SU-DHL-6 (cell line): Measurements from ENCODE around the gene COG6.

Experiments used
- H2AFZ ChIP-seq: fragments of 200-600 bp; sonication (generic); 2 replicates; pipeline ENCODE4 v1.6.1; 2014; ENCODE audit warnings: low read depth, mild to moderate bottlenecking, moderate library complexity, mixed read lengths, antibody characterized with exemption, low read length; ENCODE audit not compliant: severe bottlenecking
- H3F3A ChIP-seq: fragments of 200-600 bp; shearing (Covaris generic); 2 replicates; pipeline ENCODE4 v1.6.0; 2016; ENCODE audit warnings: antibody characterized with exemption, mild to moderate bottlenecking; ENCODE audit not compliant: insufficient read depth
- H3K27ac ChIP-seq: fragments of 200-600 bp; sonication (generic); 2 replicates; pipeline ENCODE4 v1.5.1; 2016; ENCODE audit warnings: low read depth, mild to moderate bottlenecking, low read length, moderate library complexity, mixed read lengths
- H3K27me3 ChIP-seq: fragments of 200-600 bp; sonication (generic), shearing (Covaris generic); 2 replicates; pipeline ENCODE4 v1.6.0; 2014; ENCODE audit warnings: mild to moderate bottlenecking, low read length
- H3K36me3 ChIP-seq: fragments of 200-600 bp; sonication (generic); 2 replicates; pipeline ENCODE4 v1.6.1; 2014; ENCODE audit warnings: mild to moderate bottlenecking, low read length, mixed read lengths
- H3K4me2 ChIP-seq: fragments of 300-600, 200-600 bp; shearing (Covaris generic), sonication (generic); 2 replicates; pipeline ENCODE4 v1.6.0; 2014; ENCODE audit warnings: low read length, low read depth, mild to moderate bottlenecking; ENCODE audit not compliant: poor library complexity, severe bottlenecking
- H3K4me3 ChIP-seq: fragments of 200-600 bp; sonication (generic); 2 replicates; pipeline ENCODE4 v1.5.1; 2014; ENCODE audit warnings: antibody characterized with exemption, low read length, mild to moderate bottlenecking, mixed read lengths; ENCODE audit not compliant: insufficient read depth, poor library complexity, severe bottlenecking
- H3K79me2 ChIP-seq: fragments of 200-600 bp; sonication (generic); 2 replicates; pipeline ENCODE4 v1.6.1; 2014; ENCODE audit warnings: mild to moderate bottlenecking, low read length, moderate library complexity; ENCODE audit not compliant: insufficient read depth
- H3K9ac ChIP-seq: fragments of 200-600 bp; sonication (generic); 2 replicates; pipeline ENCODE4 v1.7.0; 2014; ENCODE audit warnings: mild to moderate bottlenecking, low read length
- H3K9me2 ChIP-seq: fragments of 200-600 bp; sonication (generic); replicated peaks from 2 replicates; pipeline ENCODE4 v1.6.1; 2014; ENCODE audit warnings: low read length; ENCODE audit not compliant: insufficient read depth
- H3K9me3 ChIP-seq: fragments of 200-600 bp; sonication (generic); 2 replicates; pipeline ENCODE4 v1.6.1; 2014; ENCODE audit warnings: low read length, mixed read lengths; ENCODE audit not compliant: insufficient read depth
- H4K20me1 ChIP-seq: fragments of 200-600 bp; sonication (generic); 2 replicates; pipeline ENCODE4 v1.6.1; 2014; ENCODE audit warnings: low read depth, mild to moderate bottlenecking, antibody characterized with exemption, low read length, moderate library complexity, mixed read lengths
- CTCF ChIP-seq: fragments of 200-600 bp; sonication (generic); IDR thresholded peaks from one replicate; pipeline ENCODE4 v1.5.1; 2017; ENCODE audit warnings: antibody characterized with exemption, mild to moderate bottlenecking, low read length, moderate library complexity; ENCODE audit not compliant: insufficient read depth, poor library complexity, severe bottlenecking
- EZH2phosphoT487 ChIP-seq: fragments of 200-600 bp; sonication (generic), shearing (Covaris generic); conservative IDR thresholded peaks from 2 replicates; pipeline ENCODE4 v1.6.1; 2018; ENCODE audit warnings: mild to moderate bottlenecking, antibody characterized with exemption, low read length, moderate library complexity, mixed read lengths

COG6 gene

GRCh38 chr13:39740761-39741160 lies 85.3 kb downstream of the COG6 start:
- H3K27ac ChIP-seq: no peak overlapping the region
- no peak overlapping the region for H3K4me2 ChIP-seq
- no peak for TF ChIP-seq CTCF
- H3K79me2 ChIP-seq: no peaks in the 10 kb centered on the region
- H3K27me3 ChIP-seq: no peaks in the 10 kb centered on the region
- peaks cover 6% of the 10 kb centered on the region for H3K36me3 ChIP-seq
- H3K4me3 ChIP-seq: no peak overlapping the region
- no peak overlapping the region for H3K9ac ChIP-seq
- H3F3A ChIP-seq: no peaks in the 10 kb centered on the region
- no peaks in the 10 kb centered on the region for H4K20me1 ChIP-seq
- H3K9me2 ChIP-seq: no peaks in the 10 kb centered on the region
- no peaks in the 10 kb centered on the region for H3K9me3 ChIP-seq
- H2AFZ ChIP-seq: no peak overlapping the region

- Histone ChIP-seq H4K20me1 (no peaks in the 10 kb centered on the region), H3K4me2 (no peak overlapping the region), H3K4me3 (no peak overlapping the region), H3K9me3 (no peaks in the 10 kb centered on the region), H3K27ac (no peak overlapping the region), H3K9ac (no peak overlapping the region), H3K27me3 (no peaks in the 10 kb centered on the region), H3K79me2 (no peaks in the 10 kb centered on the region), H2AFZ (no peak overlapping the region), H3F3A (no peaks in the 10 kb centered on the region), H3K9me2 (no peaks in the 10 kb centered on the region), H3K36me3 (no peaks in the 10 kb centered on the region)
- TF ChIP-seq CTCF: no peak
- no peak for TF ChIP-seq EZH2phosphoT487
Observed at GRCh38 chr13:39748961-39749360, 93.5 kb downstream of the COG6 start.

GRCh38 chr13:39749528-39749927 lies 94.1 kb downstream of the COG6 start:
- no peaks in the 10 kb centered on the region for H4K20me1 ChIP-seq
- no peaks in the 10 kb centered on the region for H3K79me2 ChIP-seq
- no peaks in the 10 kb centered on the region for H3K9me2 ChIP-seq
- TF ChIP-seq EZH2phosphoT487 (no peak), CTCF (no peak)
- H3K9me3 ChIP-seq: no peaks in the 10 kb centered on the region
- H3F3A ChIP-seq: no peaks in the 10 kb centered on the region
- H3K4me3 ChIP-seq: no peak overlapping the region
- H3K4me2 ChIP-seq: no peak overlapping the region
- H3K27ac ChIP-seq: no peak overlapping the region
- no peak overlapping the region for H2AFZ ChIP-seq
- no peaks in the 10 kb centered on the region for H3K36me3 ChIP-seq
- H3K9ac ChIP-seq: no peak overlapping the region
- H3K27me3 ChIP-seq: no peaks in the 10 kb centered on the region

GRCh38 chr13:39751805-39752204 lies 96.3 kb downstream of the COG6 start:
- no peak for TF ChIP-seq CTCF
- no peak for TF ChIP-seq EZH2phosphoT487
- Histone ChIP-seq H3K27me3 (no peaks in the 10 kb centered on the region), H3F3A (no peaks in the 10 kb centered on the region), H3K36me3 (no peaks in the 10 kb centered on the region), H3K79me2 (no peaks in the 10 kb centered on the region), H3K9ac (no peak overlapping the region), H2AFZ (no peak overlapping the region), H3K9me3 (no peaks in the 10 kb centered on the region), H3K9me2 (no peaks in the 10 kb centered on the region), H4K20me1 (no peaks in the 10 kb centered on the region), H3K27ac (no peak overlapping the region), H3K4me2 (no peak overlapping the region), H3K4me3 (no peak overlapping the region)
